GM19468 (cell line): ENCODE data around the gene AP1M1.
"Not testable (repeated sequence)": the region's sequence is repeated elsewhere in the genome, so short reads cannot be mapped to it uniquely, and the experiment has no call there.

Source experiments
- ATAC-seq: cut with Tn5 transposase; IDR thresholded peaks from one replicate; pipeline ENCODE4 v1.9.1; 2021; ENCODE audit warnings: mild to moderate bottlenecking, moderate library complexity, moderate number of reproducible peaks; ENCODE audit not compliant: unreplicated experiment; ENCODE audit errors: extremely low read depth

Gene AP1M1

DNA sequence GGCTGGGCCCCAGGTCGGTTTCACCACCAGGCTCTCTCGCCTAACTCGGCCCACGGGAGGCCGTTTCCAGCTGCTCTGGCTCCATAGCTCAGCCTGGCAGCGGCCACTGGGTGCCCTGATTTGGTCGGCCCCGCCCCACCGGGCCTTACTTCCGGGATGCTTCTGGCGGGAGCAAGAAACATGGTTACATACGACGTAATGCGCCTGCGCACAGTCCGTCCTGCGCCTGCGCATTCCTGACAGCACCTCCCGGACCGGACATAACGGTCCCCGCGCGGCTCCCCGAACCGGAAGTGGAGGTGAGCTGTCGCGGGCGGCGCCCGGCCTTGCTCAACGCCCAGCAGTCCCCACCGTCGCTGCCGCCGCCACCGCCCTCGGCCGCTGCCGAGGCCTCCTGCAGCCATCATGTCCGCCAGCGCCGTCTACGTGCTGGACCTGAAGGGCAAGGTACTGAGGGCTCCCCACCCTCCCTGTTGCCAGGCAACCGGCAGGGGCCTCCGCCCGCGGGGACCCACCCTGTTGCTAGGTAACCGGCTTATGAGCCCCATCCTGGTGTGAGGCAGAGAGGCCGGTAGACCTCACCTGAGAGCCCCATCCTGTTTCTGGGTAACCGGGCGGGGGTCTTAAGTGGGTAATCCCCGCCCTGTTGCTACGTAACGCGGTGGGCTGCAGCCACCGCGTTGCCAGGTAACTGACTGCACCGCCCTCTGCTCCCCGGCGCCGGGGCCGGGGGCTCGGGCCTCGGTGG lies at the start of gene AP1M1:
AP1M1 (plus strand) TSS at position 290 of the 748 bp plus-strand sequence; CDS start at position 406, 116 bp downstream.
- peak; percentile 81 for ATAC-seq

DNA sequence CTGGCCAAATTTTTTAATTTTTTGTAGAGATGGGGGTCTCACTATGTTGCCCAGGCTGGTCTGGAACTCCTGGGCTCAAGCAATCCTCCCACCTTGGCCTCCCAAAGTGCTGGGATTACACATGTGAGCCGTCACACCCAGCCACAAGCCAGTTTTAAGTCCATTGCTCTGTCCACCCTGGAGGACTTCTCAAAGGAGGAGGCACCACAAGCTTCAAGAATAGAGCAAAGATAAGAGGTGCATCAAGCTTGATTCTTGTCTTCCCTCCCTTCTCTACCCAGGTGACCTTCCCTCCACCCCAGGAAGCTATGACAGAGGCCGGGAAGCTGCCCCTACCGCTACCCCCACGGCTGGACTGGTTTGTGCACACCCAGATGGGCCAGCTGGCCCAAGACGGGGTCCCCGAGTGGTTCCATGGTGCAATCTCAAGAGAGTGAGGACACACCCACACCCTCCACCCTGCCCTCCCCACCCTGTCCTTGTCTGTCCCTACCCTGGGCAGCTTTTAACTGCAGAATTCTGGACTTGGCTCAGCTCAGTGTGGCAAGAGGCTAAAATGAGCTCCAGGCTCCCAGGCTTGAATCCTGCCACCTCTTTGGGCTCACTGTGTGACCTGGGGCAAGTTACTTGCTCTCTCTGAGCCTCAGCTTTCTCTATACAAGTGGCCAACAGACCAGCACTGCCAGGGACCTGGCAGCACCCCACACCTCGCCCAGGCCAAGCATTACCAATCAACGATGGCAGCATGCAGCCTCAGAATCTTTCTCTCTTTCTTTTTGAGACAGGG lies 49.1 kb upstream of the AP1M1 start:
- no peak for ATAC-seq

DNA sequence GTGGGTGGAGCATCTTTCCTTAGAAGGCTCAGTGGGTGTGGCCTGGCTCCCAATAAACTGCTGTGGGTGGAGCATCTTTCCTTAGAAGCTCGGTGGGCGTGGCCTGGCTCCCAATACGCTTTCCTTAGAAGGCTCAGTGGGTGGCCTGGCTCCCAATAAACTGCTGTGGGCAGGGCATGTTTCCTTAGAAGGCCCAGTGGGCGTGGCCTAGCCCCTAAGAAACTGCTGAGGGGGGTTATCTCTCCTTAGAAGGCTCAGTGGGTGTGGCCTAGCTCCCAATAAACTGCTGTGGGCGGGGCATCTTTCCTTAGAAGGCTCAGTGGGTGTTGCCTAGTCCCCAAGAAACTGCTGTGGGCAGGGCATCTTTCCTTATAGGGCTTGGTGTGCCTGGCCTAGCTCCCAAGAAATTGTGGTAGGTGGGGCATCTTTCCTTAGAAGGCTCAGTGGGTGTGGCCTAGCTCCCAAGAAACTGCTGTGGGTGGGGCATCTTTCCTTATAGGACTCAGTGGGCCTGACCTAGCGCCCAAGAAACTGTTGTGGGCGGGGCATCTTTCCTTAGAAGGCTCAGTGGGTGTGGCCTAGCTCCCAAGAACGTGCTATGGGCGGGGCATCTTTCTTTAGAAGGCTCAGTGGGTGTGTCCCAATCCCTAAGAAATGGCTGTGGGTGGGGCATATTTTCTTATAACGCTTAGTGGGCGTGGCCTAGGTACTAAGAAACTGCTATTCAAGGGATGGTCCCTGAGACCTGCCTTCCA lies 44.0 kb upstream of the AP1M1 start:
- ATAC-seq: no peak

DNA sequence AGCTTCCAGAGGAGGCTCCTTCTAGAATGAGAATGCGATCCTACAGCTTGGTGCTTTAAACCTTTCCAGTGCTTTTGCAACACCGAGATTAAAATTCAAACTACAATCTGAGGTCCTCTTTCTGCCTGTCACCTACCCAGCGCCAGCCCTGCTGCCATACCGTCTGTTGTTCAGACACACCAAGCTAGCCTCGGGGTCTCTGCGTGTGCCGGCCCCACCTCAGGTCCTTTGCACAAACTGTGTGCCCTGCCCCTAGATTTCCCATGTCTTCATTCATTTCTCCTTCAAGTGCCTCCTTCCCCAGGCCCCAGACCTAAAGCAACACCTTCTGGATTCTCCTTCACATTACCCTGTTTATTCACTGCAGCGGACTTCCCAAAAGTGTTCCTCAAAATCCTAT lies 43.2 kb upstream of the AP1M1 start:
- ATAC-seq: no peak

DNA sequence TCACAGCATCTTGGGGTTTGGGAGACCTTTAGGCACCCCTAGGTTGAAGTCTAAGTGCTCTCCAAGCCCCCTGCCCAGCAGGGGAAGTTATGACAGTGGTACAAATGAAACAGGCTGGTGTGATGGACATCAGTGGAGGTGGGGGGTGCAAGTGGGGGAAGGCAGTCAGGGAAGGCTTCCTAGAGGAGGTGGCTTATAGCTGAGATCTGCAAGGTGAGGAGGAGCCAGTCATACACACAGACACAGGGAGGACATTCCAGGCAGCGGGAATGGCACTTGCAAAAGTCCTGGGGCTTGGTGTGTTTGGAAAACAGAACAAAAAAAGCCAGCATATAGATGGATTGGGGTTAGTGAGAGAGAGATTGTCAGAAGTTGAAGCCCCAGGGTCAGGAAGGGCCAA lies 42.6 kb upstream of the AP1M1 start:
- ATAC-seq: no peak

DNA sequence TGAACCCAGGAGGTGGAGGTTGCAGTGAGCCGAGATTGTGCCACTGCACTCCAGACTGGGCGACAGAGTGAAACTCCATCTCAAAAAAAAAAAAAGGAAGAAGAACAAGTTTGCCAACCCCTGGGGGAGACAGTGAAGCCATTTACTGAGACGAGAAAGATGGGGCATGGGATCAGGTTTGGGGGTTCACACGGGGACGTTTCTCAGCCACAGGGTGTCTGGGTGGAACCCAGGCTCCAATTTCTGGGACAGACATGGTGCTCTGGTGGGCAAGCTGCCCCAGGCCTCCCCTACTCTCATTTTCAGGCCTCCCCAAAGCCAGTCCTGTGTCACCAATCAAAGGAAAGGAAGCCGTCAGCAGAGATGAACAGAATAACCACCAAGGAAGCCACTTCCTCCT lies 40.8 kb upstream of the AP1M1 start:
- no peak for ATAC-seq

DNA sequence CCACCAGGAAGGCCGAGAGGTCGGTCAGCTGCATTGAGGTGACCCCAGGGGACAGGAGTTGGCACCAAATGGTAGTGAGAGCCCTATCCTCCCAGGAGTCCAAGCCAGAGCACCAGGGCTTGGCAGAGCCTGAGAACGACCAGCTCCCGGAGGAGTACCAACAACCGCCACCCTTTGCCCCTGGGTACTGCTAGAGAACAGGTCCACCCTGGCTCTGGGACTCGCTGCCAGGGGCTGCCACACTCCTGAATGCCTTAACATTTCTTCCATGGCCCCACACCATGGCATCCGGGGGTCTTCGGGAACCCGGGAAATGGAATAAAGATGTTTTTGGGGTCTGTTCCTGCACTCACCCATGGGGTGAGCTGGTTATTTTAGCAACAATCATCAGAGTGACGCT lies 40.1 kb upstream of the AP1M1 start:
- ATAC-seq: no peak

DNA sequence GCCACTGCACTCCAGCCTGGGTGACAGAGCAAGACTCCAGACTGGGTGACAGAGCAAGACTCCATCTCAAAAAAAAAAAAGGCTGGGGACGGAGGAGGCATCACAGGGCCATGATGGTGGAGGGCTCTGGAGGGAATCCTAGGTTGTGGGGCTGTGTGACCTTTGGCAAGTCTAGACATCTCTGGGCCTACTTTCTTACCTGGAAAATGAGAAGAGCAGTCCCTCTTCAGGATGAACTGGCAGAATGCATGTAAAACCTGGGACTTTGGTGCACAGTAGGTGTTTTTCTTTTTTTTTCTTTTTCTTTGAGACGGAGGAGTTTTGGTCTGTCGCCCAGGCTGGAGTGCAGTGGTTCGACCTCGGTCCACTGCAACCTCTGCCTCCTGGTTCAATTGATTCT lies 38.1 kb upstream of the AP1M1 start:
- no peak for ATAC-seq

DNA sequence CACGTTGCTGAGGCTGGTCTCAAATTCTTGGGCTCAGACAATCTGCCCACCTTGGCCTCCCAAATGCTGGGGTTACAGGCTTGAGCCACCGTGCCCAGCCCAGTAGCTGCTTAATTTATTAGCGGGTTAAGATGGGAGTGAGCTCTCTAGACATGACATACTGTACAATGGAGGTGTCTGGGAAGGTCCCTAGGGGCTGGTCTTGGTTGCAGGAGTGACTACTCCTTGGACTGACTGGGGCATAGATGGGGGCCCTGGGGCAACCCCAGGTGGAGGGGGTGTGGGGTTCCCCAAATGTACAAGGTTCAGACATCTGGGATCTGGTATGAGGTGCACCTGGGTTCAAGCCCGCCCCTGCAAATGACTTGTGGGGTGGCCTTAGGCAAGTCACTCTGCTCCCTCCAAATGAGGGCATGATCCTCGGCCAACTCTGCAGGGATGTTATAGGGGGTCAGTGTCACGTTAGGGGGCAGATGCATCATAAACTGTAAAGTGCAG lies 37.2 kb upstream of the AP1M1 start:
- ATAC-seq: no peak

DNA sequence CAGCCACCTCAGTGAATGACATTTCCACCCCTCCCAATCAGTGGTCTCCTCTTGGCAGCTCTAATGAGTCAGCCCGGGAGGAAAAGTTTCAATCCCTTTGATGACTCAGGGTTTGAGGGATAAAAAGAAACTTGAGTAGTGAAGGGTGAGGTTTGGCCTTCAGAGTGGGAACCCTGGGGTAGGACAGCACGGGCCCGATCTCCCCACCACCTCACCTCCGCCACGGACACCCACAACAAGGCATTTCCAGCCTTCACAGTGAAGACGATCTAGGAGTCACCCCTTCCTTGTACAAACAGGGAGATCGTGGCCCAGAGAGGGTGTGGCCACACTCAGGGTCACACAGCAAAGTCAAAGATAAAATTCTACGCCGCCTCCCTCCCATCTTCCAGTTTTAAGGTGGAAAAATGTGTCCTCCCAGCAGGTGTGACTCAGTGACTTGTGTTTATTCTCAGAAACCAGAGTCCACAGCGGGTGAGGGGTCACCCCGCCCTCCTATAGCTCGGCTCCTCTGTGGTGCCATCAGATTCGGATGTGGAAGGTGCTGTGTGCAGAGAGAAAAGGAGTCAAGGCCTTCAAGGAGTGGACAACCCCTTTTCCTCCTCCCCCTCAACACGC lies 36.7 kb upstream of the AP1M1 start:
- ATAC-seq: no peak

DNA sequence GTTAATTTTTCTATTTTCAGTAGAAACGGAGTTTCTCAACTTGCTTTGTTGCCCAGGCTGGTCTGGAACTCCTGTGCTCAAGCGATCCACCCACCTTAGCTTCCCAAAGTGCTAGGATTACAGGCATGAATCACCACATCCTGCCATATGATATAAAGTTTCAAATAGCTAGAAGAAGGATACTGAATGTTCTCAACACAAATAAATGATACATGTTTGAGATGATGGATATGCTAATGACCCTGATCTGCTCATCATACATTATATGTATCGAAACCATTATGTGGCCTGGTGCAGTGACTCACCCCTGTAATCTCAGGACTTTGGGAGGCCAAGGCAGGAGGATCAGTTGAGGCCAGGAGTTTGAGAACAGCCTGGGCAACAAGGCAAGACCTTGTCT lies 35.9 kb upstream of the AP1M1 start:
- no peak for ATAC-seq

DNA sequence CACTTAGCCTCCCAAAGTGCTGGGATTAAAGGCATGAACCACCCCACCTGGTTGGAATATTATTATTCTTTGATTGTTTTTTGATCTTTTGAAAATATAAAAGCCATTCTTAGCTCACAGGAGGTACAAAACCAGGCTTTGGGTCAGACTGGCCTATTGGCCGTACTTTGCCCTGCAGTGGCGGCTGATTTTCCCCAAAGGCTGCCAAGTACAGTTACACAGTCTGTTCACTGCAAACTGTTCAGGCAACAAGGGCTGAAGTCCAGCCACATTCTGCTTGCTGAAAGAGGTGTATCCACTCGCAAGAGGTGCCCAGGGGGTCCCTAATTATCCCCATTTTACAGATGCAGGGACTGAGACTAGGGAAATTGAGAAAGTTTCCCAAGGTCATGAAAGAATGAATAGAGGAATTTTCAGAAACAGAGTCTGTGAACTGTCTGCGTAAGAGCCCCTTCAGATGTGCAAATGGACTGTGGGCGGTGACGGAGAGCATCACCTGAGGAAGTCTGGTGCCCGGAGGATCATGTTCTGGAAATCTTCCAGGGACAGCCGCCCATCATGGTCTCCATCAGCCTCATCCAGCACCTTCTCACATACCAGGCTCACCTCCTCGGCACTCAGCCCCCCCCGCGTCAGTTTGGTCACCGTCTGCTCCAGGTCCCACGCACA lies 33.4 kb upstream of the AP1M1 start:
- no peak for ATAC-seq

DNA sequence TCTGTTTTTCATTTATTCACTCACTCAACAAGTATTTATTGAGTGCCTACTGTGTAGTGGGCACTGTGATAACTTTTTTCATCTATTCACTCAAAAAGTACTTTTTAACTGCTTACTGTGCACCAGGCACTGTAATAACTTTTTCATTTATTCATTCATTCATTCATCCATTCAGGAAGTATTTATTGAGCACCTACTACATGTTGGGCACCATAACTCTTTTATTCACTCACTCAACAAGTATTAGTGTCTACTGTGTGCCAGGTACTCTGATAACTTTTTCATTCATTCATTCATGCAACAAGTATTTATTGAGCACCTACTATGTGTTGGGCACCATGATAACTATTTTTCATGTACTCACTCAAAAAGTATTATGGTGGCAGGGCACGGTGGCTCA lies 31.3 kb upstream of the AP1M1 start:
- ATAC-seq: no peak

DNA sequence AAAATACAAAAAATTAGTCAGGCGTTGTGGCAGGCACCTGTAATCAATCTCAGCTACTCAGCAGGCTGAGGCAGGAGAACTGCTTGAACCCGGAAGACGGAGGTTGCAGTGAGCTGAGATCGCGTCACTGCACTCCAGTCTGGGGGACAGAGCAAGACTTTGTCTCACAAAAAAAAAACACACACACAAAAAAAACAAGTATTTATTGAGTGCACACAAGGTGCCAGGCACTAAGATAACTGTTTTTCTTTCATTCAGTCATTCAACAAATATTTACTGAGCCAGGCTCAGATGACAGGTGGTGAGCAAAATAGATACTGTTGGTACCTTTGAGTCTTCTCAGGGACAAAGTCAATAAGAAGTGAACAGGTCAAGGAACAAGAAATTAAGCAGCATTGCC lies 30.7 kb upstream of the AP1M1 start:
- ATAC-seq: no peak

DNA sequence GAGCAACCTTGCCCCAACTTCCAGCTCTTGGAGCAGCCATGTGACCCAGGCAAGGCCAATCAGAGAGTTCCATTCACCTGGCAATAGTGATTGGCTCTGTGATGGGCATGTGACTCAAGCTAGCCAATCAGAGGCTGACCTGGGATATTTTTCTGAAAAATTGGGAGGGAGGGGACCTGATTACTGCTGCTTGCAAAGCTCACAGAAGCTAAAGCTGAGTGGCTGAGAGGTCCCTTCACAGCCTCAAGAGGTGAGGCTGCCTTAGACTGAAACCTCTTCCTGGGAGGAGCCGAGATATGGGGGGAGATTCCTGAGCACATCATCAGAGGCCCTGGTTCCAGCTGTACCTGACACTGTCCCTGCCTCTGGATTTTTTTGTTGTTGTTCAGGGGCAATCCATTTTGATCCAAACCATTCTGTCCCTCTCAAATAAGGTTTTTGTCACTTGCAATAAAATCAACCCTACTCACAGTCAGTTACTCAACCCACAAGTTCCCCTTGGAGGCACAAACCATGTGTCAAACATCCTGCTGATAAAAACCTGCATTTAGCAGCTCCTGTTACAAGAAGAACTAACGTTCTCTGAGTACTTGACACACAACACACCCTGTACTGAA lies 29.1 kb upstream of the AP1M1 start:
- ATAC-seq: no peak

DNA sequence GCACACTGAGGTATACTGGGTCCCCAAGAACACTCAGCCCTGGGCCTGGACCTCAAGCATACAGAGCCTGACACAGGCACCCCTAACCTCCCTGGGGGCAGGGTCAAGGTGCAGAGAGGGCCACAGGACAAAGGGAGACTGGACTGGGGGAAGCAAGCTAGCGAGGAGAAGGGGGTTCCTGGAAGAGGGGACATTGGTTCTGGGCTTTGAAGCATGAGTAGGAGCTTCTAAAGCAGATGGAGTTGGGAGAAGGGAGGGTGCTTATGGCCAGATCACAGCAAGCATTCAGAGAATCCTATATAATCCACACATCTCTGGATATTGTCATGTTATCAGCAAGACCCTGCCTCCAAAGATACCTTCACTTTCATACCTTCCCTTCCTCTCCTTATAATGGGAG lies 27.6 kb upstream of the AP1M1 start:
- ATAC-seq: no peak

DNA sequence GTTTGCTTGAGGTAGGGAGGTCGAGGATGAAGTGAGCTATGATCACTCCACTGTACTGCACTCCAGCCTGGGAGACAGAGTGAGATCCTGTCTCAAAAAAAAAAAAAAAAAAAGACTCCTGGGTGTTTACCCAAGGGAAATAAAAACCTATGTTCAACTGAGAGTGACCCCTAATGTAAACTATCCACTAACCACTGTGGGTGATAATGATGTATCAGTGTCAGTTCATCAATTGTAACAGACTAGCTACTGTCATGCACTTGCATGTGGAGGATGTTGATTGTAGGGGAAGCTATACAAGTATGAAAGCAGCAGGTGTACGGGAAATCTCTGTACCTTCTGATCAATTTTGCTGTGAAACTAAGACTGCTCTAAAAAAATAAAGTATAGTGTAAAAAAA lies 21.8 kb upstream of the AP1M1 start:
- ATAC-seq: no peak

DNA sequence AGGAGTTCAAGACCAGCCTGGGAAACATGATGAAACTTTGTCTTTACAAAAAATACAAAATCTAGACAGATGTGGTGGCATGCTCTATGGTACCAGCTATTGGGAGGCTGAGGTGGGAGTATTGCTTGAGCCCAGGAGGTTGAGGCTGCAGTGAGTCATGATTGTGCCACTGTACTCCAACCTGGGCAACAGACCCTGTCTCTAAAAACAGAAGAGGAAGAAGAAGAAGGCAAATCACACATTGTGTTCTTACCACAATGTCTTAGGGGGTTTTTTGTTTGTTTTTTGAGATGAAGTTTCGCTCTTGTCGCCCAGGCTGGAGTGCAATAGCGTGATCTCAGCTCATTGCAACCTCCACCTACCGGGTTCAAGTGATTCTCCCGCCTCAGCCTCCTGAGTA lies 18.8 kb upstream of the AP1M1 start:
- ATAC-seq: not testable (repeated sequence)

DNA sequence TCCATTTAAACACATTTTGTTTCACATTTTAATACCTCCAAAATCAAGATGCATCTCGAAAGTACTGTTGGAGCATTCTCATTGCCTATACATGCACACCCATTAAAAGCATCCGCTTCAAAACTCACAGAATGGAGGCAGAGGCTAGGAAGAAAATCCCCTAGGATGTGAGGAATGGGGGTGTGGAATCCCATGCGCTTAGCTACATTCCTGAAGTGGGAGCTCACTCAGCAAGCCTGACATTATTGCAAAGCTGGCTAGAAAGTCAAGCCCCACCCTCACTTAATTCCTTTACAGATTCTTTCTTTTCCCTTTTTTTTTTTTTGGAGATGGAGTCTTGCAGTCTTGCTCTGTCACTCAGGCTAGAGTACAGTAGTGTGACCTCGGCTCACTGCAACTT lies 17.1 kb upstream of the AP1M1 start:
- no peak for ATAC-seq
